HCT116 (cell line): ENCODE data around the gene PGLYRP3. TPM values are rescaled to one million over a fixed set of nuclear protein-coding genes. Genes with fewer than 3 reads are reported as not detected.

Source experiments
- ATAC-seq: fragments of 200-7000 bp; cut with Tn5 transposase; 2 replicates; pipeline ENCODE4 v1.9.1; 2020; ENCODE audit warnings: mild to moderate bottlenecking, moderate library complexity
- BruUV-seq: library from RNA; stranded (reverse); fragments of 400-500 nt; replicated peaks from 2 replicates; lab custom pipeline; 2021; lab: Mats Ljungman, UMichigan
- CTCF ChIA-PET: fragments of 300-600 bp; sonication (Branson Sonifier 250); formaldehyde crosslinking; loops from one replicate; lab custom pipeline; 2021; ENCODE audit warnings: antibody characterized with exemption; lab: Charles Lee
- POLR2A ChIA-PET: fragments of 300-600, 350-600 bp; sonication (Branson Sonifier 250); formaldehyde crosslinking; loops from one replicate; lab custom pipeline; 2021; ENCODE audit warnings: antibody characterized with exemption; lab: Charles Lee
- RAD21 ChIA-PET, 2 experiments: fragments of 300-600 bp; sonication (Branson Sonifier 250); formaldehyde crosslinking; loops; one replicate each; lab custom pipeline; 2023; ENCODE audit warnings: low total read pairs in 2 of 2; ENCODE audit not compliant: uncharacterized antibody in 2 of 2, unreplicated experiment in 2 of 2, low non-redundant PET in 1 of 2; lab: Charles Lee
- DNase-seq: peaks from one replicate; pipeline ENCODE4 v3.0.0-alpha.2; 2010; ENCODE audit warnings: low read depth, low spot score
- H2AFZ ChIP-seq: fragments of 200-600 bp; shearing (Covaris generic), sonication (generic); 2 replicates; pipeline ENCODE4 v1.6.1; 2017; ENCODE audit warnings: low read depth, mixed run types, mixed read lengths, antibody characterized with exemption, low read length; ENCODE audit not compliant: poor library complexity, severe bottlenecking
- H3K27ac ChIP-seq: 2 replicates; pipeline ENCODE4 v1.5.1; 2012; ENCODE audit warnings: low read depth, low read length
- H3K27me3 ChIP-seq: fragments of 200-600 bp; sonication (generic); 2 replicates; pipeline ENCODE4 v1.6.1; 2016; ENCODE audit warnings: mixed run types, low read length, mixed read lengths; ENCODE audit not compliant: insufficient read depth
- H3K36me3 ChIP-seq, 2 experiments: fragments of 200-500 bp in 1 of 2; fragments of 200-600 bp in 1 of 2; sonication (Bioruptor generic) in 1 of 2; sonication (generic) in 1 of 2; 2 replicates each; pipeline versions ENCODE4 v1.5.1 to v1.6.1; 2014 to 2016; ENCODE audit warnings: low read length in 2 of 2, inconsistent platforms in 1 of 2, mixed read lengths in 1 of 2, mixed run types in 1 of 2; ENCODE audit not compliant: insufficient read depth in 2 of 2, control insufficient read depth in 1 of 2
- H3K4me1 ChIP-seq, 2 experiments: fragments of 200-600 bp in 1 of 2; sonication (generic) in 1 of 2; 2 replicates each; pipeline versions ENCODE4 v1.5.1 to v1.6.1; 2012 to 2017; ENCODE audit warnings: low read length in 2 of 2, inconsistent platforms in 1 of 2, mild to moderate bottlenecking in 1 of 2, mixed read lengths in 1 of 2, mixed run types in 1 of 2, moderate library complexity in 1 of 2; ENCODE audit not compliant: insufficient read depth in 2 of 2, control insufficient read depth in 1 of 2
- H3K4me2 ChIP-seq: fragments of 200-600 bp; sonication (generic); 2 replicates; pipeline ENCODE4 v1.6.1; 2017; ENCODE audit warnings: mixed run types, low read length, mixed read lengths
- H3K4me3 ChIP-seq, 2 experiments: fragments of 200-600 bp in 1 of 2; sonication (generic) in 1 of 2; replicated peaks in 1 of 2; 2 replicates each; pipeline ENCODE4 v1.5.1; 2011 to 2016; ENCODE audit warnings: low read length in 2 of 2, control low read depth in 1 of 2, low read depth in 1 of 2, mild to moderate bottlenecking in 1 of 2, mixed read lengths in 1 of 2, mixed run types in 1 of 2
- H3K79me2 ChIP-seq: fragments of 200-600 bp; sonication (generic); 2 replicates; pipeline ENCODE4 v1.6.1; 2017; ENCODE audit warnings: mild to moderate bottlenecking, mixed run types, low read length, moderate library complexity, mixed read lengths; ENCODE audit not compliant: insufficient read depth
- H3K9ac ChIP-seq: fragments of 200-600 bp; sonication (generic); 2 replicates; pipeline ENCODE4 v1.6.1; 2016; ENCODE audit warnings: low read length, mixed read lengths
- H3K9me2 ChIP-seq: fragments of 200-600 bp; sonication (generic), shearing (Covaris generic); 2 replicates; pipeline ENCODE4 v1.6.1; 2017; ENCODE audit warnings: mixed run types, mild to moderate bottlenecking, moderate library complexity; ENCODE audit not compliant: insufficient read depth
- H3K9me3 ChIP-seq, 2 experiments: fragments of 200-500 bp in 1 of 2; fragments of 200-600 bp in 1 of 2; sonication (Bioruptor generic) in 1 of 2; sonication (generic) in 1 of 2; 2 replicates each; pipeline ENCODE4 v1.6.1; 2014 to 2017; ENCODE audit warnings: low read length in 2 of 2, mixed read lengths in 2 of 2, inconsistent platforms in 1 of 2, low read depth in 1 of 2, mild to moderate bottlenecking in 1 of 2, mixed run types in 1 of 2, moderate library complexity in 1 of 2; ENCODE audit not compliant: control insufficient read depth in 1 of 2, insufficient read depth in 1 of 2
- H4K20me1 ChIP-seq: fragments of 200-600 bp; sonication (generic), shearing (Covaris generic); 2 replicates; pipeline ENCODE4 v1.6.1; 2017; ENCODE audit warnings: mixed run types, mild to moderate bottlenecking, moderate library complexity; ENCODE audit not compliant: insufficient read depth
- EZH2phosphoT487 ChIP-seq: fragments of 200-600 bp; IDR thresholded peaks from 2 replicates; pipeline ENCODE4 v1.6.1; 2018; ENCODE audit warnings: antibody characterized with exemption, borderline replicate concordance
- FOSL1 ChIP-seq: IDR thresholded peaks from 2 replicates; pipeline ENCODE4 v1.6.1; 2012; ENCODE audit warnings: low read depth
- RAD21 ChIP-seq: IDR thresholded peaks from 2 replicates; pipeline ENCODE4 v1.6.1; 2012; ENCODE audit warnings: low read depth, mild to moderate bottlenecking
- SRF ChIP-seq: IDR thresholded peaks from 2 replicates; pipeline ENCODE4 v1.6.1; 2012; ENCODE audit warnings: low read depth
- ZBTB33 ChIP-seq: IDR thresholded peaks from 2 replicates; pipeline ENCODE4 v1.6.1; 2011; ENCODE audit warnings: mild to moderate bottlenecking, low read length, moderate library complexity; ENCODE audit not compliant: insufficient replicate concordance; ENCODE audit errors: extremely low read depth
- ZNF274 ChIP-seq: fragments of 200-500 bp; sonication (Bioruptor generic); IDR thresholded peaks from 2 replicates; pipeline ENCODE4 v1.6.1; 2014; ENCODE audit warnings: mild to moderate bottlenecking, low read depth, low read length, inconsistent platforms
- intact Hi-C: fragments of 100-400 bp; cut with micrococcal nuclease; formaldehyde crosslinking; loops from 2 replicates; pipeline ENCODE4 v1.10.0; 2022
- total RNA-seq: library from RNA; stranded (reverse); gene quantifications from one replicate; pipeline ENCODE4 v1.2.1, GENCODE V29; 2021; ENCODE audit not compliant: unreplicated experiment
- TF ChIP-seq, protein P1 (sequence below): IDR thresholded peaks from 2 replicates; pipeline ENCODE4 v1.6.1; 2012

The PGLYRP3 gene
- total RNA-seq, 1 experiment from 2014 or later = not detected

DNA sequence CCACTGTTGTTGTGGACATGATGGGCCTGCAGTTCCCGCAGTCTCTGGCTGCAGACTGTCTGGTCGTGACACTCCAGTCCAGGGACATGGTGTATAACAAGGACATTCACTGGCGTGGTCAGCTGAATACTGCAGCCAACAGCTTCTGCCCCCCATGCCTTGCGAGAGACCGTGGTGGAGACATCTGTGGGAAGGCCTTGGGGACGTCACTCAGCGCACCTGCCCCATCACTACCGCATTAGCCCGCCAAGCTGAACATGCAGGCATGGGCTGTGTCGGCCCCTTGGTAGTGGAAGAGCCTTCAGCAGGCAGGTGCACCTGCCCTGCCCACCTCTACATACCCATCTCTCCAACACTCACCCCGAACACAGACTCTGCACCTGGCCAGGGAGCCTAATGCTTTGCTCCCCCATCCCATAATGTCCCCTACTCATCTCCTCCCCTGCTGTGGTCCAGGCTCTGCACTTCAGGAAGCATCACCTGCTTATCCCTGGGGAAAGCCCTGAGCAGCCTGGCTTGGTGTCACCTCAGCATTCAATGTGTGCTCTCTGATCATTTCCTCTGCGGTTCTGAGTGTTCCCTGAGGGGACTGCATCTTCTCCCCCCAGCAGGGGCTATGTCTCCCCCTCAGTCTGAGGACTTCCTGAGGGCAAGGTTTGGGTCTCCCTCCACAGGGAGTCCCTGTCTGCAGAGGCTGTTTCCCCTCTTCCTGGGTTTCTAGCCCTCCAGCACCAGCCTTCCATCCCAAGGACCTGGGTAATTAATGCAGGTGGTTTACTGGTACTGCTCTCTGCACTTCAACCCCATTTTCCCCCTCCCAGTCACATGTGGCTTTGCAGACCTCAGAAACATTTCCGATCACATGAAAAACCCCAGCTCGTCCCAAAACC is 32.7 kb upstream of the PGLYRP3 start (continued):
- TF ChIP-seq SRF (no peak), ZNF274 (no peak), EZH2phosphoT487 (no peak)
- TF ChIP-seq, protein P1, sequence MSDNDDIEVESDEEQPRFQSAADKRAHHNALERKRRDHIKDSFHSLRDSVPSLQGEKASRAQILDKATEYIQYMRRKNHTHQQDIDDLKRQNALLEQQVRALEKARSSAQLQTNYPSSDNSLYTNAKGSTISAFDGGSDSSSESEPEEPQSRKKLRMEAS = no peak

DNA sequence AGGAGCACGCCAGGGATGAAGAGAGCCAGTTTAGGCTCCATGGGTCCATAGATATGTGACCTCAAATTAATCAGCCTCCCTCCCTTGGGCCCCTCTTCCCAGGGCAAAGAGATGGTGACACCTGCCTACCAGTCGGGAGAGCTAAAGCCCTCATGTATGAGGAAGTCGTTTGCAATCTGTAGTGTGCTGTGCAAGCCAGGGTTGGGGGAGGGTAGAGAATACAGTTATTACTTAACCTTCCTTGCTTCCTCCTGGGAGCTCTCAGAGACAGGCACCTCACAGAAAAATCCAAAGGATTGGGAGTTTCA is 31.9 kb upstream of the PGLYRP3 start:
- Histone ChIP-seq H3K36me3 (no peaks in the 10 kb centered on the region), H3K4me3 (no peak overlapping the region), H3K9ac (no peak overlapping the region), H3K27me3 (peaks cover 49% of the 10 kb centered on the region), H3K79me2 (no peaks in the 10 kb centered on the region), H4K20me1 (no peaks in the 10 kb centered on the region), H3K9me2 (no peaks in the 10 kb centered on the region), H3K4me2 (no peak overlapping the region), H3K27ac (no peak overlapping the region), H2AFZ (no peak overlapping the region), H3K4me1 (no peaks in the 10 kb centered on the region), H3K9me3 (no peaks in the 10 kb centered on the region)
- POLR2A ChIA-PET = no interaction called here
- RAD21 ChIA-PET = no interaction called here
- intact Hi-C loops = no loop called here
- CTCF ChIA-PET = no interaction called here
- TF ChIP-seq RAD21 = no peak
- TF ChIP-seq ZBTB33 = no peak
- no peak for TF ChIP-seq FOSL1
- no peak for TF ChIP-seq ZNF274
- DNase-seq = no peak
- ATAC-seq = no peak
- no TSS peak for BruUV-seq
